K562 (cell line): Measurements from ENCODE around the gene BCAR3. TPM values are rescaled to one million over a fixed set of nuclear protein-coding genes. Genes with fewer than 3 reads are reported as not detected.

Source experiments
- ATAC-seq: fragments of 200-7000 bp; cut with Tn5 transposase; 3 replicates; pipeline ENCODE4 v1.9.1; 2020; ENCODE audit warnings: moderate library complexity
- BruUV-seq: library from RNA; stranded (reverse); fragments of 400-500 nt; replicated peaks from 2 replicates; lab custom pipeline; 2021; lab: Mats Ljungman, UMichigan
- CTCF ChIA-PET: fragments of 300-600 bp; formaldehyde crosslinking; extraction: SDS; loops from one replicate; lab custom pipeline; 2021; ENCODE audit warnings: low intra/inter-chr PET ratio; lab: Yijun Ruan, JAX
- POLR2A ChIA-PET: fragments of 300-600, 350-650 bp; sonication (Branson Sonifier 250); formaldehyde crosslinking; extraction: SDS; loops from one replicate; lab custom pipeline; 2021; ENCODE audit warnings: antibody characterized with exemption, inconsistent platforms; lab: Yijun Ruan, JAX
- DNase-seq, 4 experiments: peaks; one replicate each; pipeline versions ENCODE4 v3.0.0 to v3.0.0-alpha.2; 2011 to 2018; ENCODE audit warnings: low spot score in 3 of 4, mixed read lengths in 3 of 4; ENCODE audit errors: extremely low read depth in 1 of 4
- FAIRE-seq: peaks from 2 replicates; lab custom pipeline; 2011; peaks lifted over from hg19 to GRCh38; lab: Jason Lieb, UNC
- H2AFZ ChIP-seq: 2 replicates; pipeline ENCODE4 v1.6.0; 2011; ENCODE audit warnings: low read depth, low read length, control low read depth, inconsistent platforms
- H3K27ac ChIP-seq: fragments of 200-600 bp; 3 replicates; pipeline ENCODE4 v1.8.0; 2011; ENCODE audit warnings: low read depth, mild to moderate bottlenecking, control low read depth, inconsistent platforms, low read length, moderate library complexity, mixed read lengths; ENCODE audit errors: extremely low read depth
- H3K27me3 ChIP-seq, 2 experiments: fragments of 300-600 bp in 1 of 2; 2 replicates in 1 of 2; 3 replicates in 1 of 2; pipeline versions ENCODE4 v1.6.0 to v1.8.0; 2011; ENCODE audit warnings: inconsistent platforms in 2 of 2, low read length in 2 of 2, mild to moderate bottlenecking in 1 of 2, mixed read lengths in 1 of 2, moderate library complexity in 1 of 2; ENCODE audit not compliant: control insufficient read depth in 2 of 2, insufficient read depth in 2 of 2
- H3K36me3 ChIP-seq: fragments of 300-600 bp; 3 replicates; pipeline ENCODE4 v1.8.0; 2011; ENCODE audit warnings: mild to moderate bottlenecking, low read length, inconsistent platforms; ENCODE audit not compliant: control insufficient read depth, insufficient read depth
- H3K4me1 ChIP-seq, 2 experiments: fragments of 200-600 bp in 1 of 2; replicated peaks in 1 of 2; 2 replicates in 1 of 2; 3 replicates in 1 of 2; pipeline versions ENCODE4 v1.5.1 to v1.8.0; 2011; ENCODE audit warnings: inconsistent platforms in 2 of 2, low read length in 2 of 2, mild to moderate bottlenecking in 1 of 2, mixed read lengths in 1 of 2, moderate library complexity in 1 of 2; ENCODE audit not compliant: control insufficient read depth in 2 of 2, insufficient read depth in 2 of 2
- H3K4me2 ChIP-seq: 2 replicates; pipeline ENCODE4 v1.6.1; 2011; ENCODE audit warnings: low read length, control low read depth, inconsistent platforms, mixed read lengths; ENCODE audit not compliant: insufficient read depth
- H3K4me3 ChIP-seq: fragments of 200-600 bp; sonication (generic), shearing (Covaris generic); 2 replicates; pipeline ENCODE4 v1.5.1; 2016; ENCODE audit warnings: control low read depth, inconsistent platforms
- H3K79me2 ChIP-seq: fragments of 200-600 bp; 3 replicates; pipeline ENCODE4 v1.8.0; 2011; ENCODE audit warnings: low read length, inconsistent platforms; ENCODE audit not compliant: control insufficient read depth, insufficient read depth
- H3K9ac ChIP-seq, 2 experiments: 2 replicates each; pipeline versions ENCODE4 v1.6.0 to v1.6.1; 2011; ENCODE audit warnings: low read depth in 2 of 2, low read length in 2 of 2, control low read depth in 1 of 2, inconsistent platforms in 1 of 2, mild to moderate bottlenecking in 1 of 2, mixed read lengths in 1 of 2; ENCODE audit not compliant: insufficient read depth in 1 of 2
- H3K9me1 ChIP-seq: one replicate; pipeline ENCODE4 v1.6.0; 2011; ENCODE audit warnings: inconsistent platforms, mild to moderate bottlenecking, low read length, moderate library complexity; ENCODE audit not compliant: control insufficient read depth, insufficient read depth
- H3K9me3 ChIP-seq: replicated peaks from 2 replicates; pipeline ENCODE4 v1.5.1; 2011; ENCODE audit warnings: low read depth, low read length, inconsistent platforms; ENCODE audit not compliant: control insufficient read depth, insufficient read depth
- H4K20me1 ChIP-seq: replicated peaks from 2 replicates; pipeline ENCODE4 v1.6.1; 2011; ENCODE audit warnings: low read length, inconsistent platforms, mixed read lengths; ENCODE audit not compliant: control insufficient read depth, insufficient read depth
- BMI1 ChIP-seq: fragments of 150-350 bp; IDR thresholded peaks from 2 replicates; pipeline ENCODE4 v1.6.1; 2014; ENCODE audit warnings: low read length
- DMBX1 ChIP-seq: fragments of 250-450 bp; sonication (Bioruptor Pico); IDR thresholded peaks from 2 replicates; pipeline ENCODE4 v1.8.0; 2022; ENCODE audit warnings: inconsistent platforms, mild to moderate bottlenecking, moderate library complexity, borderline replicate concordance
- FOSL1 ChIP-seq: fragments of 200-800 bp; sonication (Bioruptor generic); conservative IDR thresholded peaks from 2 replicates; pipeline ENCODE4 v1.6.1; 2016; ENCODE audit warnings: missing genetic modification characterization, missing compliant biosample characterization
- FOXK1 ChIP-seq: sonication (generic); formaldehyde crosslinking; IDR thresholded peaks from 2 replicates; pipeline ENCODE4 v1.8.0; 2022; ENCODE audit warnings: missing genetic modification reagents, mild to moderate bottlenecking, borderline replicate concordance
- JUND ChIP-seq, 2 experiments: IDR thresholded peaks; 2 replicates in 1 of 2; 3 replicates in 1 of 2; pipeline ENCODE4 v1.6.1; 2011; ENCODE audit warnings: borderline replicate concordance in 2 of 2, low read depth in 2 of 2, low read length in 2 of 2, improper control_type of control experiment in 1 of 2, missing biosample characterization in 1 of 2, missing genetic modification characterization in 1 of 2, missing genetic modification reagents in 1 of 2
- KLF6 ChIP-seq: fragments of 250-450 bp; sonication (Bioruptor Pico); IDR thresholded peaks from 2 replicates; pipeline ENCODE4 v1.4.0; 2020; ENCODE audit warnings: mild to moderate bottlenecking, moderate library complexity, borderline replicate concordance
- L3MBTL2 ChIP-seq: fragments of 450-650 bp; IDR thresholded peaks from 2 replicates; pipeline ENCODE4 v1.6.1; 2016; ENCODE audit warnings: mild to moderate bottlenecking, moderate library complexity
- ZNF316 ChIP-seq: fragments of 450-650 bp; IDR thresholded peaks from 2 replicates; pipeline ENCODE4 v1.6.1; 2016
- WGBS: fragments of 100-300 bp; shearing (Covaris generic); methylation state at CpG from one replicate; pipeline ENCODE4 v1.1.6; 2016; ENCODE audit warnings: low coverage, mixed read lengths; ENCODE audit not compliant: insufficient coverage; ENCODE audit errors: missing lambda C conversion rate; 5-methylcytosine and 5-hydroxymethylcytosine counted together
- in situ Hi-C: fragments of 300-500 bp; cut with MboI; formaldehyde crosslinking; loops from 4 replicates; pipeline ENCODE4 v1.15.0; 2018; ENCODE audit warnings: inconsistent platforms, mixed read lengths
- intact Hi-C: fragments of 100-400 bp; cut with micrococcal nuclease; formaldehyde crosslinking; loops from 2 replicates; pipeline ENCODE4 v1.14.2; 2022
- polyA plus RNA-seq, 8 experiments: library from polyadenylated mRNA; depleted of rRNA in 4 of 8; stranded (reverse) in 5 of 8; unstranded in 3 of 8; fragments of >200 nt; fragmentation: Nextera tagmentation in 2 of 8; fragmentation: Illumina TruSeq in 1 of 8; extraction: Ambion mirVana in 2 of 8; extraction: Trizol in 1 of 8; gene quantifications; 2 replicates each; pipeline versions ENCODE4 v1.2.1 to v1.2.3, GENCODE V29; 2011 to 2014; ENCODE audit warnings: inconsistent platforms in 1 of 8, missing spikeins in 1 of 8
- total RNA-seq, 7 experiments: library from RNA; depleted of rRNA in 6 of 7; stranded (reverse); fragments of >200 nt in 6 of 7; fragmentation: Illumina TruSeq in 2 of 7; extraction: Trizol in 2 of 7; gene quantifications; 2 replicates each; pipeline versions ENCODE4 v1.2.1 to v1.2.3, GENCODE V29; 2011 to 2021; ENCODE audit warnings: low replicate concordance in 1 of 7
- TF ChIP-seq, protein P1 (sequence below), 2 experiments: fragments of 200-800 bp in 1 of 2; sonication (Bioruptor generic) in 1 of 2; sonication (generic) in 1 of 2; formaldehyde crosslinking in 1 of 2; IDR thresholded peaks in 1 of 2; conservative IDR thresholded peaks in 1 of 2; 2 replicates each; pipeline versions ENCODE4 v1.5.0 to v1.6.1; 2016 to 2020; ENCODE audit warnings: missing compliant biosample characterization in 1 of 2, missing genetic modification characterization in 1 of 2, missing genetic modification reagents in 1 of 2
- TF ChIP-seq, protein P2 (sequence below): fragments of 450-650 bp; IDR thresholded peaks from 2 replicates; pipeline ENCODE4 v1.6.1; 2017; ENCODE audit warnings: antibody characterized with exemption, mild to moderate bottlenecking

Gene BCAR3
- total and polyA plus RNA-seq, 9 of the 15 experiments (the other 6 are each of a cell fraction or from before 2014, with no cell fraction given), result 1.8 to 6.3 (median 3.8) TPM

DNA sequence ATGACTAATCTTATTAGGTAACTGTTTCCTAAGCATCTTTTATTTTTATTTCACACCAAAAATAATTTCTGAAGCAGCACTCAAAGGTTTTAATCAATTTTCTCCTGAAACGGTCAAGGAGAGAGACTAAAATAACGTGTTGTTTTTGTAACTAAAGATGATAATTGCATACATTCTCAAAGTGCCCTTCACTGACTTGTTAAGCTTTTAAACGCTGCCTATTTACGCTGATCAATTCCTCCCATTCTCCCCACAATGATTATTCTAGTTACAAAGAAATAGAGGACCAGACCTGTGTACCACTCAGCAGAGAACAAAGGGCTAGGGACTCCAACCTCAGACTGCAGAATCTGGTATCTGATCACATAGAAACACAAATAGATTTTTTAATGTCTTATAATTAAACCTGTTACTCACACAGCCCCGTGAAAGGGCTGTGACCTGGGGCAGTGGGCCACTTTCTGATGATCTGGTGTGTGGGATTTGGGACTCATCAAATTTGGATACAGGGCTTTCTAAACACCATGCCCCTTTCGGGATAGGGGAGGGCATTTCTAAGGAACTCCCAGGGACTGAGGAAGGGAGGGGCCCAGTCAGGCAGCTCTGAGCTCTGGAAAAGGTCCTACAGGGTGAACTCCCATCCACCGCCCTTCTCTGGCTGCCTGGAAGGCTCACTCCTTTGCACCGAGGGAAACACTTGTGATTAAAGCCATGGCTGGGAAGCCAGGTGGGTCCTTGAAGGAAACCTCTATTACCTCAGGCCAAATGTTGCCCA lies 65.2 kb downstream of the BCAR3 start (continued):
- TF ChIP-seq, protein P1, sequence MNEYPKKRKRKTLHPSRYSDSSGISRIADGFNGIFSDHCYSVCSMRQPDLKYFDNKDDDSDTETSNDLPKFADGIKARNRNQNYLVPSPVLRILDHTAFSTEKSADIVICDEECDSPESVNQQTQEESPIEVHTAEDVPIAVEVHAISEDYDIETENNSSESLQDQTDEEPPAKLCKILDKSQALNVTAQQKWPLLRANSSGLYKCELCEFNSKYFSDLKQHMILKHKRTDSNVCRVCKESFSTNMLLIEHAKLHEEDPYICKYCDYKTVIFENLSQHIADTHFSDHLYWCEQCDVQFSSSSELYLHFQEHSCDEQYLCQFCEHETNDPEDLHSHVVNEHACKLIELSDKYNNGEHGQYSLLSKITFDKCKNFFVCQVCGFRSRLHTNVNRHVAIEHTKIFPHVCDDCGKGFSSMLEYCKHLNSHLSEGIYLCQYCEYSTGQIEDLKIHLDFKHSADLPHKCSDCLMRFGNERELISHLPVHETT (CRISPR knock-in tag; conservative IDR thresholded peaks at IDR 0.05 in 1 of 2, IDR thresholded peaks at IDR 0.05 in 1 of 2), result no peak
- TF ChIP-seq FOXK1, result no peak
- no peak for TF ChIP-seq KLF6 (CRISPR knock-in tag)

DNA sequence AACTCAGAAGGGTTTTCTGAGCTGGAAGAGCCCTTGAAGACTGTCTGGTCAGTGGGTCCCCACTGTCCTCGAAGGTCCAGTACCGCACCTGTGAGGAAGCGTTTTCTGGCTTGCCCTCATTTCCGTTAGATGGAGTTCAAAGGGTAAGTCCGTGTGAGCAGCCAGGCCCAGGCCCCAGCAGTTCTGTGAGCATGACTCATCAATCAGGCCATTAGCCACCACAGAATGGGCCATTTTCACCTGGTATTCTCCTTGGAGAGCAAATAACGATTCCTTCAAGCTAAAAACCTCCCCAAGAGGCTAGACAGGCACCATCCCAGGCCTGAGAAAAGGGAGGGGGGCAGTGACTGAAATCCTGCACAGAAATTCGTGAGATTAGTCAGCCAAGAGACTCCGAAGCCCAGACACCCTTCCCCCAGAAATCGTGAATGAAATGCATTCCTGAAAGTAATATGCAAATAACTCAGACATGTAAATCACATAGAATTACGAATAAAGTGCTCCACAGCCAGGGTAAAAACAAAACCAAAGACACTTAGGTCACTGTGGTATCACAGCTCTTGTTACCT lies 66.0 kb downstream of the BCAR3 start:
- ATAC-seq (peak; percentile 59), DNase-seq (peak; percentile 44 to 54 (median 50)), FAIRE-seq (peak; percentile 71)
- in situ Hi-C loops (loop anchor here (5.0 kb wide), 1 partner anchor 168 kb away; the partner anchor contains the start of gene FNBP1L), intact Hi-C loops (no loop called here)
- Histone ChIP-seq H3K4me2 (no peak overlapping the region), H3K79me2 (no peaks in the 10 kb centered on the region), H3K9ac (no peak overlapping the region), H3K9me3 (no peaks in the 10 kb centered on the region), H2AFZ (peak overlapping the region; percentile 88), H3K4me3 (no peak overlapping the region), H3K9me1 (no peaks in the 10 kb centered on the region), H3K27ac (no peak overlapping the region), H3K27me3 (0 out of 5 replicates have a peak, but pooled peaks cover 0 to 3% of the 10 kb centered on the region in 2 experiments), H3K4me1 (peaks cover 0 to 6% of the 10 kb centered on the region in 2 experiments; a peak in 3 of 5 replicates), H3K36me3 (no peaks in the 10 kb centered on the region), H4K20me1 (no peaks in the 10 kb centered on the region)
- CTCF ChIA-PET, result no interaction called here
- WGBS, result 20% methylated on average over 10 of the region's 10 CpGs
- POLR2A ChIA-PET, result interaction anchor here (1.1 kb wide), 1 partner anchor 54 kb away, joined by 4 read pairs; no protein-coding TSS in a partner anchor
- no TSS peak for BruUV-seq
- TF ChIP-seq DMBX1, result 0 out of 2 replicates have a peak, but pooled peaks have one; percentile 46
- no peak for TF ChIP-seq BMI1
- peak; percentile 42; the same call in 1 of the 2 replicates for TF ChIP-seq L3MBTL2
- TF ChIP-seq, protein P2, sequence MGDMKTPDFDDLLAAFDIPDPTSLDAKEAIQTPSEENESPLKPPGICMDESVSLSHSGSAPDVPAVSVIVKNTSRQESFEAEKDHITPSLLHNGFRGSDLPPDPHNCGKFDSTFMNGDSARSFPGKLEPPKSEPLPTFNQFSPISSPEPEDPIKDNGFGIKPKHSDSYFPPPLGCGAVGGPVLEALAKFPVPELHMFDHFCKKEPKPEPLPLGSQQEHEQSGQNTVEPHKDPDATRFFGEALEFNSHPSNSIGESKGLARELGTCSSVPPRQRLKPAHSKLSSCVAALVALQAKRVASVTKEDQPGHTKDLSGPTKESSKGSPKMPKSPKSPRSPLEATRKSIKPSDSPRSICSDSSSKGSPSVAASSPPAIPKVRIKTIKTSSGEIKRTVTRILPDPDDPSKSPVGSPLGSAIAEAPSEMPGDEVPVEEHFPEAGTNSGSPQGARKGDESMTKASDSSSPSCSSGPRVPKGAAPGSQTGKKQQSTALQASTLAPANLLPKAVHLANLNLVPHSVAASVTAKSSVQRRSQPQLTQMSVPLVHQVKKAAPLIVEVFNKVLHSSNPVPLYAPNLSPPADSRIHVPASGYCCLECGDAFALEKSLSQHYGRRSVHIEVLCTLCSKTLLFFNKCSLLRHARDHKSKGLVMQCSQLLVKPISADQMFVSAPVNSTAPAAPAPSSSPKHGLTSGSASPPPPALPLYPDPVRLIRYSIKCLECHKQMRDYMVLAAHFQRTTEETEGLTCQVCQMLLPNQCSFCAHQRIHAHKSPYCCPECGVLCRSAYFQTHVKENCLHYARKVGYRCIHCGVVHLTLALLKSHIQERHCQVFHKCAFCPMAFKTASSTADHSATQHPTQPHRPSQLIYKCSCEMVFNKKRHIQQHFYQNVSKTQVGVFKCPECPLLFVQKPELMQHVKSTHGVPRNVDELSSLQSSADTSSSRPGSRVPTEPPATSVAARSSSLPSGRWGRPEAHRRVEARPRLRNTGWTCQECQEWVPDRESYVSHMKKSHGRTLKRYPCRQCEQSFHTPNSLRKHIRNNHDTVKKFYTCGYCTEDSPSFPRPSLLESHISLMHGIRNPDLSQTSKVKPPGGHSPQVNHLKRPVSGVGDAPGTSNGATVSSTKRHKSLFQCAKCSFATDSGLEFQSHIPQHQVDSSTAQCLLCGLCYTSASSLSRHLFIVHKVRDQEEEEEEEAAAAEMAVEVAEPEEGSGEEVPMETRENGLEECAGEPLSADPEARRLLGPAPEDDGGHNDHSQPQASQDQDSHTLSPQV, result 0 out of 2 replicates have a peak, but pooled peaks have one; percentile 54
- peak; percentile 73 for TF ChIP-seq JUND (IDR thresholded peaks at IDR 0.05; ENCODE audit: borderline replicate concordance, low read depth, low read length)
- TF ChIP-seq JUND (tag; IDR thresholded peaks at IDR 0.05; ENCODE audit: borderline replicate concordance, low read depth, low read length), result peak; percentile 66; the same call in 2 of the 3 replicates
- peak; percentile 53; the same call in 1 of the 2 replicates for TF ChIP-seq FOSL1 (tag)
- 0 out of 2 replicates have a peak, but pooled peaks have one; percentile 51 for TF ChIP-seq ZNF316
